Common myeloid progenitor, CD34-positive (primary cell): Measurements from ENCODE around the gene GPR21.

Source experiments
- CTCF ChIA-PET: fragments of 350-600 bp; sonication (Branson Sonifier 250); formaldehyde crosslinking; loops from one replicate; lab custom pipeline; 2021; ENCODE audit warnings: antibody characterized with exemption; lab: Charles Lee
- POLR2A ChIA-PET: fragments of 350-600 bp; sonication (Branson Sonifier 250); formaldehyde crosslinking; loops from one replicate; lab custom pipeline; 2021; ENCODE audit warnings: antibody characterized with exemption; lab: Charles Lee
- DNase-seq, 3 donors: peaks; one replicate each; pipeline versions ENCODE4 v3.0.0 to v3.0.0-alpha.2; 2013
- H3K27ac ChIP-seq, 2 experiments: 1 replicate in 1 of 2; 2 replicates in 1 of 2; pipeline ENCODE4 v1.7.0; 2013; ENCODE audit warnings: inconsistent platforms in 2 of 2, low read length in 2 of 2, mild to moderate bottlenecking in 2 of 2, low read depth in 1 of 2, moderate library complexity in 1 of 2; ENCODE audit not compliant: severe bottlenecking in 2 of 2, insufficient read depth in 1 of 2, poor library complexity in 1 of 2
- H3K27me3 ChIP-seq, 5 experiments: replicated peaks in 2 of 5; 1 replicate in 3 of 5; 2 replicates in 2 of 5; pipeline versions ENCODE4 v1.6.1 to v1.7.0; 2013; ENCODE audit warnings: low read length in 4 of 5, mild to moderate bottlenecking in 2 of 5, moderate library complexity in 2 of 5, inconsistent platforms in 1 of 5; ENCODE audit not compliant: insufficient read depth in 5 of 5, control insufficient read depth in 4 of 5
- H3K36me3 ChIP-seq, 4 experiments: 1 replicate in 2 of 4; 2 replicates in 2 of 4; pipeline versions ENCODE4 v1.6.1 to v1.7.0; 2013; ENCODE audit warnings: low read length in 3 of 4, control low read depth in 1 of 4, mild to moderate bottlenecking in 1 of 4; ENCODE audit not compliant: control insufficient read depth in 4 of 4, insufficient read depth in 4 of 4
- H3K4me1 ChIP-seq, 4 experiments: 1 replicate in 3 of 4; 2 replicates in 1 of 4; pipeline versions ENCODE4 v1.6.1 to v1.7.1; 2013; ENCODE audit warnings: low read length in 3 of 4, mild to moderate bottlenecking in 3 of 4, control low read depth in 1 of 4, inconsistent platforms in 1 of 4, moderate library complexity in 1 of 4; ENCODE audit not compliant: control insufficient read depth in 4 of 4, insufficient read depth in 4 of 4; ENCODE audit errors: control extremely low read depth in 1 of 4
- H3K4me3 ChIP-seq, 7 experiments: 1 replicate in 4 of 7; 2 replicates in 3 of 7; pipeline versions ENCODE4 v1.5.1 to v1.7.0; 2013; ENCODE audit warnings: mild to moderate bottlenecking in 7 of 7, low read length in 6 of 7, moderate library complexity in 6 of 7, inconsistent platforms in 2 of 7, low read depth in 2 of 7, control low read depth in 1 of 7; ENCODE audit not compliant: insufficient read depth in 4 of 7, control insufficient read depth in 1 of 7; ENCODE audit errors: extremely low read depth in 1 of 7
- H3K9me3 ChIP-seq, 5 experiments: 1 replicate in 4 of 5; 2 replicates in 1 of 5; pipeline versions ENCODE4 v1.6.1 to v1.7.1; 2013; ENCODE audit warnings: low read length in 4 of 5, mild to moderate bottlenecking in 2 of 5, inconsistent platforms in 1 of 5, low read depth in 1 of 5, moderate library complexity in 1 of 5; ENCODE audit not compliant: control insufficient read depth in 4 of 5, insufficient read depth in 2 of 5; ENCODE audit errors: control extremely low read depth in 1 of 5
- WGBS: methylation state at CpG from one replicate; pipeline ENCODE4 v1.1.5; 2013; ENCODE audit not compliant: insufficient coverage; 5-methylcytosine and 5-hydroxymethylcytosine counted together

The GPR21 gene

GRCh38 chr9:123067136-123067535 lies 33.7 kb downstream of the GPR21 start:
- H3K27me3 ChIP-seq = no peaks in the 10 kb centered on the region
- peak overlapping the region in 1 of 2 experiments; percentile 8 for H3K27ac ChIP-seq
- peaks cover 0 to 8% (median 0%) of the 10 kb centered on the region in 4 experiments for H3K4me1 ChIP-seq
- ChIA-PET POLR2A (no interaction called here), CTCF (interaction anchor here (1.0 to 1.4 kb wide), 5 partner anchors 11 to 37 kb away, joined by 3 to 5 read pairs (median 3); no protein-coding TSS in a partner anchor)
- DNase-seq = no peak
- H3K36me3 ChIP-seq = peaks cover 28 to 68% (median 44%) of the 10 kb centered on the region in 4 experiments
- WGBS = no CpG with 5 or more reads among the region's 1 CpG
- no peaks in the 10 kb centered on the region for H3K9me3 ChIP-seq
- no peak overlapping the region for H3K4me3 ChIP-seq

GRCh38 chr9:123069010-123069481 lies 35.6 kb downstream of the GPR21 start:
- 100% methylated on average over 3 of the region's 3 CpGs for WGBS

GRCh38 chr9:123070198-123070597 lies 36.7 kb downstream of the GPR21 start:
- ChIA-PET CTCF (no interaction called here), POLR2A (no interaction called here)
- no peak for DNase-seq
- no peak overlapping the region for H3K4me3 ChIP-seq
- H3K27ac ChIP-seq = no peak overlapping the region
- H3K4me1 ChIP-seq = peaks cover 0 to 28% (median 0%) of the 10 kb centered on the region in 4 experiments
- peaks cover 26 to 88% (median 55%) of the 10 kb centered on the region in 4 experiments for H3K36me3 ChIP-seq
- no peaks in the 10 kb centered on the region for H3K27me3 ChIP-seq
- H3K9me3 ChIP-seq = no peaks in the 10 kb centered on the region

More at GRCh38 chr9:123069010-123069481, 35.6 kb downstream of the GPR21 start:
- Histone ChIP-seq H3K4me1 (peaks cover 0 to 25% (median 0%) of the 10 kb centered on the region in 4 experiments), H3K36me3 (peaks cover 30 to 87% (median 54%) of the 10 kb centered on the region in 4 experiments), H3K9me3 (no peaks in the 10 kb centered on the region), H3K4me3 (no peak overlapping the region), H3K27me3 (no peaks in the 10 kb centered on the region), H3K27ac (peak overlapping the region in 1 of 2 experiments; percentile 18)
- DNase-seq = no peak
- ChIA-PET CTCF (interaction anchor here (0.6 to 1.4 kb wide), 4 partner anchors 13 to 40 kb away, joined by 3 read pairs; no protein-coding TSS in a partner anchor), POLR2A (no interaction called here)

- H3K36me3 ChIP-seq = peaks cover 18 to 79% (median 45%) of the 10 kb centered on the region in 4 experiments
- H3K4me1 ChIP-seq = peaks cover 6 to 39% (median 10%) of the 10 kb centered on the region in 4 experiments
- 100% methylated on average over 1 of the region's 2 CpGs for WGBS
- POLR2A ChIA-PET = no interaction called here
- CTCF ChIA-PET = interaction anchor here (1.0 to 1.3 kb wide), 4 partner anchors 9 to 34 kb away, joined by 3 to 4 read pairs (median 4); no protein-coding TSS in a partner anchor
- H3K4me3 ChIP-seq = no peak overlapping the region
- H3K9me3 ChIP-seq = no peaks in the 10 kb centered on the region
- peak overlapping the region in 1 of 2 experiments; percentile 11 for H3K27ac ChIP-seq
- no peak for DNase-seq
- no peaks in the 10 kb centered on the region for H3K27me3 ChIP-seq
Measured at GRCh38 chr9:123072407-123072995, 39.0 kb downstream of the GPR21 start.

GRCh38 chr9:123073441-123073840 lies 40.0 kb downstream of the GPR21 start:
- ChIA-PET CTCF (interaction anchor here (1.1 to 5.2 kb wide), 6 partner anchors 9 to 277 kb away, joined by 3 to 41 read pairs (median 3); no protein-coding TSS in a partner anchor), POLR2A (no interaction called here)
- H3K27me3 ChIP-seq = no peaks in the 10 kb centered on the region
- H3K4me3 ChIP-seq = no peak overlapping the region
- WGBS = 96% methylated on average over 2 of the region's 5 CpGs
- DNase-seq = no peak
- H3K9me3 ChIP-seq = no peaks in the 10 kb centered on the region
- peak overlapping the region in 1 of 2 experiments; percentile 2 for H3K27ac ChIP-seq
- H3K4me1 ChIP-seq = peaks cover 6 to 39% (median 10%) of the 10 kb centered on the region in 4 experiments
- peaks cover 19 to 82% (median 43%) of the 10 kb centered on the region in 4 experiments for H3K36me3 ChIP-seq

- Histone ChIP-seq H3K9me3 (no peaks in the 10 kb centered on the region), H3K4me3 (no peak overlapping the region), H3K4me1 (peaks cover 6 to 39% (median 10%) of the 10 kb centered on the region in 4 experiments), H3K27me3 (no peaks in the 10 kb centered on the region), H3K27ac (peak overlapping the region; percentile 11 to 44), H3K36me3 (peaks cover 19 to 82% (median 48%) of the 10 kb centered on the region in 4 experiments)
- no CpG with 5 or more reads among the region's 1 CpG for WGBS
- DNase-seq = no peak
- ChIA-PET CTCF (interaction anchor here (1.0 to 5.2 kb wide), 6 partner anchors 8 to 277 kb away, joined by 3 to 41 read pairs (median 4); no protein-coding TSS in a partner anchor), POLR2A (no interaction called here)
Measured at GRCh38 chr9:123073991-123074422, 40.5 kb downstream of the GPR21 start.

GRCh38 chr9:123074628-123075027 lies 41.2 kb downstream of the GPR21 start:
- no peak overlapping the region for H3K4me3 ChIP-seq
- no peaks in the 10 kb centered on the region for H3K27me3 ChIP-seq
- POLR2A ChIA-PET = interaction anchor here (0.7 kb wide), 1 partner anchor 22 kb away, joined by 7 read pairs; no protein-coding TSS in a partner anchor
- DNase-seq = no peak
- CTCF ChIA-PET = interaction anchor here (1.0 to 5.2 kb wide), 5 partner anchors 8 to 276 kb away, joined by 3 to 41 read pairs (median 4); no protein-coding TSS in a partner anchor
- 100% methylated on average over 1 of the region's 3 CpGs for WGBS
- peaks cover 17 to 82% (median 50%) of the 10 kb centered on the region in 4 experiments for H3K36me3 ChIP-seq
- H3K27ac ChIP-seq = peak overlapping the region in 1 of 2 experiments; percentile 44
- H3K4me1 ChIP-seq = peaks cover 6 to 40% (median 11%) of the 10 kb centered on the region in 4 experiments
- H3K9me3 ChIP-seq = no peaks in the 10 kb centered on the region
